Activated CD4-positive, alpha-beta T cell treated with anti-CD3 and anti-CD28 coated beads, Interleukin-2, amount 50 U/mL, for 1 hour (primary cell): ENCODE data around the gene TMEM123.
"Not testable (repeated sequence)": the region's sequence is repeated elsewhere in the genome, so short reads cannot be mapped to it uniquely, and the experiment has no call there.

ENCODE experiments used
- DNase-seq: peaks from one replicate; pipeline ENCODE4 v3.0.0-alpha.2; 2020

TMEM123 gene

DNA sequence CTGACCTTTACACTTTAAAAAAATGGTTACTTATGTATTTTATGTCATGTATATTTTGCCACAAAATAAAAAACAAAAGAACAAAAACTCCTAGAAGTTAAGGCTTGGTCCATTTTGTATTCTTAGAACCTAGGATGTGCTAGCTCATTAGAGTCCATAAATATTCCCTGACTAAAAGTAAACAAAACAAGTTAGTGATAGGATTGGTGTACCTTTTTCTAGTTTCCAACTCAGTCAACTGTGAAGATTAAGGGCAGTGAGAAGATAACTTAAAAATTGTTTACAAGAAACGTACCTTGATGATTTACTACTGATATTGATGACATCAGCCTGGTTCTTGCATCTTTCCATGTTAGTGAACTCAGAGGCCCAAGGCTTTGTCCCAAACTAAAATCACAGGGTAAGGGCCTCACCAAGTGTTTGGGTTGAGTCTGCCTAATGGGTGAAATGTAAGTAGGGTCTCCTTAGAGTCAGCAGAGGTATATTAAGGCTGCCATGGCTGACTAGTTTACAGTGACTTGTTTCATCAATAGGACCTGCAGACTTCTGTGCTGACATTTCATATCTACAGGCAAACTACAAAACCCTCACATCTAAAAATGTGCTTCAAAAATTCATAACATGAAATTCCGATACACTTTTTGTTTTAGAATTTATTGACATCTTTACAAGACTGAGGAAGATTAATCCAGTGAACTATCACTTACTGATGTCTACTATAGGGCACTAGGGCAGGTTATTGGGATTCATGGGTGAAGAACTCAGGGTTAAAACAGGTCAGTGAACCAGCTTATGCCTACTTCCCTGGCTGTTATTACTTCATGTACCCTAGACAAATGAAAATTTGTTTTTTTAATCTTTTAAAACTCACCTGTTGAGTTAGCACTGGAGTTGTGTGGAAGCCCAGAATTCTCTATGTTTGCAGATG, 4.4 kb downstream of the TMEM123 start:
- no peak for DNase-seq

DNA sequence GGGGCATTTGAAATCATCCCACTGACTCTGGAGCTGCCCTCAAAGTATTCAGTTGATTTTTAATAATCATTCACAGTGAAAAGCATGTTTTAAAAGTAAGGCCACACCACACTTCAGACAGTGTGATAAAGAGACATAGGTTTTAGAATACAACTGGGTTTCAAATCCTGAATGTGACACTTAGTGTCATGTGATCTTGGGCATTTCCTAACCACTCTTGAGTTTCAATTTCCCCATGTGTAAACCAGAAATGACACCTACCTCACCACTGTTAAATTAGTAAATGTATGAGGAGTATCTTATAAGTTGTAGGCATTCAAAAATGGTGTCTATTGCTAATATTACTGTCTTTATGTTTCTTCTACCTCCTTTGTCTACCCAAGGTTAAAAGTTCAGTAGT, 5.4 kb downstream of the TMEM123 start:
- no peak for DNase-seq

DNA sequence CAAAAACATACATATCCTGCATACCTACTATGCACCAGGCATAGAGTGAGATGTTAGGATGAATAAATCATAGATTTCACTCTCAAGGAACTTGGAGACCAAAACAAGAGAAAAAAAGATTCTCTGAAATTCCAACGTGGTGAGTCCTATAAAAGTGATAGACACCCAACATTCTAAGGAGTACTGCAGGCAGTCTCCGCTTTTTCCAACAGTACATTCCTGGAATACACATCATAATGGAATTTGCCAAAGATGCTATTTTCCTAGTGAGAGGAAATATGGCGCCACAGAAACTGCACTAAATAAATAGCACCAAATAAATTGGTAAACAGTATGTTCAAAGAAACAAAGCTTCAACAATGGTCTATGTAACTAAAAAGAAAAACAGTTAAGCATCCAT, 6.0 kb downstream of the TMEM123 start:
- DNase-seq: no peak

DNA sequence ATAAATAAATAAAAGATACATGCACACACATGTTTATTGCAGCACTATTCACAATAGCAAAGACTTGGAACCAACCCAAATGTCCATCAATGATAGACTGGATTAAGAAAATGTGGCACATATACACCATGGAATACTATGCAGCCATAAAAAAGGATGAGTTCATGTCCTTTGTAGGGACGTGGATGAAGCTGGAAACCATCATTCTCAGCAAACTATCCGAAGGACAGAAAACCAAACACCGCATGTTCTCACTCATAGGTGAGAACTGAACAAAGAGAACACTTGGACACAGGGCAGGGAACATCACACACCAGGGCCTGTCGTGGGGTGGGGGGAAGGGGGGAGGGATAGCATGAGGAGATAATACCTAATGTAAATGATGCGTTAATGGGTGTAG, 7.9 kb downstream of the TMEM123 start:
- not testable (repeated sequence) for DNase-seq

GRCh38 chr11:102444142-102444541, 8.4 kb downstream of the TMEM123 start:
- DNase-seq: not testable (repeated sequence)

DNA sequence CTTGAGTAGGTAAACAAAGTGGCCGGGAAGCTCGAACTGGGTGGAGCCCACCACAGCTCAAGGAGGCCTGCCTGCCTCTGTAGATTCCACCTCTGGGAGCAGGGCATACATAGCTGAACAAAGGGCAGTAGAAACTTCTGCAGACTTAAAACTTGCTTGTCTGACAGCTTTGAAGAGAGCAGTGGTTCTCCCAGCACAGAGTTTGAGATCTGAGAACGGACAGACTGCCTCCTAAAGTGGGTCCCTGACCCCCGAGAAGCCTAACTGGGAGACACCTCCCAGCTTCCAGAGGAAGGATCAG, 13.6 kb downstream of the TMEM123 start:
- DNase-seq: not testable (repeated sequence)

DNA sequence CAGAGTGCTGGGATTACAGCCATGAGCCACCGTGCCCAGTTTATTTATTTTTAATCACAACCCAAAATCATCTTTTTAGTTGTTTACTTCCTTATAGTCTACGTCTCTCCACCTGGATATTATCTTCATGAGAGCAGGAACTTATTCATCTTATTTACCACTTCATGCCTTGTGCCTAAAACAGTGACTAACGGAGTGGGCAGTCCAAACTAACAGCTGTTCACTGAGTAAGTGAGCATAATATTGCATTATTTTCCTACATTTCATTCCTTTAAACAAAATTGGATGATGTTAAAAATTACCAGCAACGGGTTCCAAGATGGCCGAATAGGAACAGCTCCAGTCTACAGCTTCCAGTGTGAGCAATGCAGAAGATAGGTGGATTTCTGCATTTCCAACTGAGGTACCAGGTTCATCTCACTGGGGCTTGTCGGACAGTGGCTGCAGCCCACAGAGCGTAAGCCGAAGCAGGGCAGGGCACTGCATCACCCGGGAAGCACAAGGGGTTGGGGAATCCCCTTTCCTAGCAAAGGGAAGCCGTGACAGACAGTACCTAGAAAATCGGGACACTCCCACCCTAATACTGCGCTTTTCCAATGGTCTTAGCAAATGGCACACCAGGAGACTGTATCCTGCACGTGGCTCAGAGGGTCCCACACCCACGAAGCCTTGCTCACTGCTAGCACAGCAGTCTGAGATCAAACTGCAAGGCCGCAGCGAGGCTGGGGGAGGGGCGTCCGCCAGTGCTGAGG, 14.1 kb downstream of the TMEM123 start:
- DNase-seq: peak; percentile 30

GRCh38 chr11:102437727-102438126, 14.8 kb downstream of the TMEM123 start:
- no peak for DNase-seq

DNA sequence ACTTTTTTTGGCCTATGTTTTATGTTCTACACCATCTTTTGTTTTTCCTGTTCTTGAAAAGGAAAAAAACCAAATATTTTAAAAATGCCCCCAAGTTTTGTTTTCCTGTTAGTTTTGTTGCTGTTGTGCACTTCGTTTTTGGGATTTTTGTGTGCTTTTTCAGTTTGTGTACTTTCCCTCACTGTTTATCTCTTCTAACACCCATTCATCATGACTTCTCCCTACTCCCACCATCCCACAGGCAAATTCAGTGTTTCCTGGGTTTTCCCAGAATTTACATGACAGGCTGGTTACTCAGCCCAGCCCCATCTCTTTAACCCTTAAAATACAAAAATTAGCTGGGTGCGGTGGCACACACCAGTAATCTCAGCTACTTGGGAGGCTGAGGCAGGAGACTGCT, 15.6 kb downstream of the TMEM123 start:
- no peak for DNase-seq

GRCh38 chr11:102436561-102436960, 16.0 kb downstream of the TMEM123 start:
- no peak for DNase-seq

GRCh38 chr11:102435688-102436087, 16.9 kb downstream of the TMEM123 start:
- DNase-seq: no peak

DNA sequence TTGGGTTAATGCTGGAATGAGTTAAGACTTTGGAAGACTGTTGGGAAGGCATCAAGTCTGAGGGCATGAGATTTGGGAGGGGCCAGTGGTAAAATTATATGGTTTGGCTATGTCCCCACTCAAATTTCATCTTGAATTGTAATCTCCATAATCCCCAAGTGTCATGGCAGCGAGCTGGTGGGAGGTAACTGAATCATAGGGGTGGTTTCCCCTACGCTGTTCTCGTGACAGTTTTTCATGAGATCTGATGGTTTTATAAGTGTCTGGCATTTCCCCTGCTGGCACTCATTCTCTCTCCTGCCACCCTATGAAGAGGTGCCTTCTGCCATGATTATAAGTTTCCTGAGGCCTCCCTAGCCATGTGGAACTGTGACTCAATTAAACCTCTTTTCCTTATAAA, 19.0 kb downstream of the TMEM123 start:
- not testable (repeated sequence) for DNase-seq

DNA sequence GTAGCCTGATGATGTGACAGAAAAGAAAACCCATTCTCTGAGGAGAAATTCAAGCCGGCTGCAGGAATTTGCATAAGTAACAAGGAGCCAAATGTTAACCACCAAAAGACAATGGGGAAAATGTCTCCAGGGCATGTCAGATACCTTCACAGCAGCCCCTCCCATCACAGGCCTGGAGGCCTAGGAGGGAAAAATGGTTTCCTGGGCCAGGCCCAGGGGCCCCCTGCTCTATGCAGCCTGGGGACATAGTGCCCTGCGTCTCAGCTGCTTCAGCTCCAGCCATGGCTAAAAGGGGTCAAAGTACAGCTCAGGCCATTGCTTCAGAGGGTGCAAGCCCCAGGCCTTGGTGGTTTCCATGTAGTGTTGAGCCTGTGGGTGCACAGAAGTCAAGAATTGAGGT, 20.0 kb downstream of the TMEM123 start:
- not testable (repeated sequence) for DNase-seq

DNA sequence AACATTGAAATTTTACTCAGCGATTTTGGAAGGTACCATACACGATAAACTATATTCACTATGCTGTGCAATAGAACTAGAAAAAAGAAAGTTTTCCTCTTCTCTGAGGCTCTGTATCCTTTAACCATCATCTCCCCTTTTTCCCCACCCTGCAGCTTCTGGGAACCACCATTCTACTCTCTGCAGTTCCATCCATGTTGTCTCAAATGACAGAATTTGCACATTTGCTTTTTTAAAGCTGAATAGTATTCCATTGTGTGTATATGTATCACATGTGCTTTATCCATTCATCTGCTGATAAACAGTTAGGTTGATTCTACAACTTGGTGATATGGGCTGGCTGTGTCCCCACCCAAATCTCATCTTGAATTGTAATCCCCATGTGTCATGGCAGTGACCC, 21.2 kb downstream of the TMEM123 start:
- DNase-seq: no peak

GRCh38 chr11:102430158-102430836, 22.3 kb downstream of the TMEM123 start:
- no peak for DNase-seq

GRCh38 chr11:102429691-102430090, 22.9 kb downstream of the TMEM123 start:
- DNase-seq: no peak

- DNase-seq: no peak
Observed at GRCh38 chr11:102429226-102429625, 23.3 kb downstream of the TMEM123 start.

DNA sequence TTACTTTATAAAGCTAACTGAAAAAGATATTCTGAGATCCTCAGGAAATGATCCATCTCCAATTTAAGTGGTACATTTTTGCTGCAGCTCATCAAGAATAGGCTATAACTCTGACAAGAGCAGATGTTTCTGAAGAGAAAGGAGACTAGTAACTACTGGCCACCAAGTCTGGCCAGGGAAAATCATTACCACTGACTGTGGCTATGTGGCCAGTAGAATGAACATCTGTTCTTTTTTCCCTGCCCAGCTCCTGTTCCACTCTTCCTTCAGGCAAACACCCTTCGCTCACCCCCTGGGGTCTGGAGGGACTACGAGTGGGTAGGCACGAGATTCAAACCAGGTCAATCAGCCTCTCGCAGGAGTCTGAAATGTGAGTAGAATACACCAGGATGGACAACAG, 23.9 kb downstream of the TMEM123 start:
- DNase-seq: no peak

DNA sequence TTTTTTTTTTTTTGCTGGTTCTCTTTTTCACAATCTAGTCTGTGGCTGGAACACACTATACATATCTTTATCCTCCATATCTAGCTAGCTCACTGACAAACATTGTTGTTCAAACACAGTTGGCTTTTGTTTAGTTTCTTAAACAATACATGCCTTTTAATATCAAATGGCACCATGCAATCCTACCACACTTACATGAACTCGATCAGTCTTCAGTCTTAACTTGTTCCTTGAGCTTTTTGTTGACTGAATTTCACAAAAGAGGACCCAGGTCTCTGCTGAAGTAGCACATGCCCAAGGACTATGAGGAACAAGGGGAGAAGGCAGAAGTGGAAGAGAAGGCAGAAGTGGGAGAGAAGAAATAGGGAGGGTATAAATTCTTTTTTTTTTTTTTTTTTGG, 25.5 kb downstream of the TMEM123 start:
- DNase-seq: no peak

DNA sequence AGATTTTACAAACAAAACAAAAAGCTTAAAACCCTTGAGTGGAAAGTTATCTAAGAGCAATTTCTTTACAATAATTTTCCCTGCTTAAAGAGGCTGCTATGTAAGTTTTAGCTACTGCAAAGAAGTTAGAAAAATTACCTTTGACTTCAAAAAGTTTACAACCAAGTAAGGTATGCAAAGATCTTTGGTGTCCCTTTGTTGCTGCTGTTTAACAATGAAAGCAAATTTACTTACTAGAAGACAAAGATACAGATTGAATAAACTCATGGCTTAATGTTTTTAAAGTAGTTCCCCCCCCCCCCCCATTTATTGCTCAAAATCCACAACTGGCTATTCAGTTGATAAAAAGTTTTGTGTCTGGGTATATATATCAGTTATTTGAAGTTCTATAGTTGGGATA, 26.0 kb downstream of the TMEM123 start:
- DNase-seq: no peak

- DNase-seq: no peak
Observed at GRCh38 chr11:102426000-102426399, 26.6 kb downstream of the TMEM123 start.

DNA sequence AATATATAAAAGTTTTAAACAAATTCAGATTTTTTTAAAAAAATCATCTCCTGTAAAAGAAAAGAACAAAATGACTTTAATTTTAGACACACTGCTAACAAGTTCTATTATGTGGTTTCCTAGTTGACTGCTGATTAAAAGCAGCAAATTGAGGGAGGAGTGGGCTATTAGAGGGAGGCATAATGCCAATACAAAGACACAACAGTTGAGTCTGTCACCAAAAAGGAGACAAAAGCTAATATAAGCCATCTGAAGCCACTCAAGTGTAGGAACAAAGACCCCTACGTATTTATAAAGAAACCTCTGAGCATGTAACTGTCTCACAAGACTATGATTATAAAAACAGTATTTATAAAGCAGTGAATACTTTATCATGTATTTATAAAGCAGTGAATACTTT, 28.6 kb downstream of the TMEM123 start:
- DNase-seq: no peak

GRCh38 chr11:102422817-102423712, 29.5 kb downstream of the TMEM123 start:
- no peak for DNase-seq
